ENCODE data around the gene GPD1L. TPM values are rescaled to one million over a fixed set of nuclear protein-coding genes. Genes with fewer than 3 reads are reported as not detected.
A peak's percentile ranks its signal among the peaks of the same experiment; 100 is the strongest.
"Not testable (repeated sequence)": the region's sequence is repeated elsewhere in the genome, so short reads cannot be mapped to it uniquely, and the experiment has no call there.

GPD1L gene
- polyA plus RNA-seq, 3 donors from 2014 or later = 9.0 to 22.4 (median 20.8) TPM

DNA sequence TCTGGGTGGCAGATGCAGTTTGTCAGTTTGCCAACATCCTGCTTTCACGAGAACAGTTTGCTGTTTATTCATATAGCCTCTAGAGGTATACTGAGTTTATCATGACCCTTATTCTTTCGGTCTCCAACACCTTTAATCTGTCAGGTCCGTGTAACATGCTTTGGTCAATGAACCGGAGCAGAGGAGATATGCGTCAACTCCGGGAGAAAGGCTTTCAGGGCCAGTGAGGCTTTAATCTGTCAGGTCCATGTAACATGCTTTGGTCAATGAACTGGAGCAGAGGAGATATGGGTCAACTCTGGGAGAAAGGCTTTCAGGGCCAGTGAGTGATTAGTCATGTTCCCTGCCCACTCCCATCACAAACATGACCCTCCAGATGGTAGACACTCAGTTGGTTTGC is 16.9 kb upstream of the GPD1L start:
- no peaks in the 10 kb centered on the region for H3K9me3 Mint-ChIP-seq
- H3K27ac Mint-ChIP-seq = no peak overlapping the region
- no peaks in the 10 kb centered on the region for H3K36me3 Mint-ChIP-seq
- H3K27me3 Mint-ChIP-seq (ENCODE audit: low read depth in 3 of 3) = peaks cover 0 to 10% (median 2%) of the 10 kb centered on the region in 3 donors
- DNase-seq = no peak
- H3K4me3 Mint-ChIP-seq = no peak overlapping the region
- peaks cover 6 to 15% of the 10 kb centered on the region in 2 donors for H3K4me1 Mint-ChIP-seq

DNA sequence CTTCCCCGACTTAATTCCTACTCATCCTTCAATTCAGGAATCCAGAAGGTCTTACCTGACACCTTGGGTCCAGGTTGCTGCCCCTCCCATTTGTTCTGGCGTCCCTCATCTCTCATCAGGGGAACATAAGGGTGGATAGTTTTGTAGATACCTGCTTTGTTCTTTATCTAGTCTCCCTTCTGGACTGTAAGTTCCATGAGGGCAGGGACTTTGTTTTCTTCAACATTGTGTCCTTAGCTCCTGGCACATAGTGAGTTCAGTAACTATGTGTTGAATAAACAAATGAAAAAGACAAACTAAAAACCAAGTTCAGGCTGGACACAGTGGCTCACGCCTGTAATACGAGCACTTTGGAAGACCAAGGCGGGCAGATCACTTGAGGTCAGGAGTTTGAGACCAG is 13.2 kb upstream of the GPD1L start:
- Mint-ChIP-seq H3K27ac (no peak overlapping the region), H3K27me3 (ENCODE audit: low read depth in 3 of 3) (peaks cover 0 to 10% (median 4%) of the 10 kb centered on the region in 3 donors), H3K4me1 (peaks cover 10 to 20% of the 10 kb centered on the region in 2 donors), H3K4me3 (no peak overlapping the region), H3K9me3 (peaks cover 0 to 3% (median 0%) of the 10 kb centered on the region in 6 donors), H3K36me3 (no peaks in the 10 kb centered on the region)
- DNase-seq = no peak

DNA sequence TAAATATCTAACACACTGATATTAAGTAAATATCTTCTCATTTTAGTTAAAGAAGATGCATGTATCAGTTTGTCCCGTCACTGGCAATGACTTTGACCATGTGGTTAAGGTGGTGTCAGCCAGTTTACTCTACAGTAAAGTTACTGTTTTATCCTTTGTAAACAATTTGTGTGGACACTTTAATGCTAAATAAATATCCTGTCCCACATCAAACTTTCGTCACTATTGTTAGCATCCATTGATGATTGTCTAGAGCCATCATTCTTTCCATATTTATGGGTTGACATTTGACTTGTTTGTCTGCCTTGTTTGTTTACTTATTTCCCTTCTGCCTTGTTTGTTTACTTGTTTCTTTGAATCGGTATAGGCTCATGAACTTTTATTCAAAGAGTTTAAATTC is 11.0 kb upstream of the GPD1L start:
- peaks cover 0 to 3% (median 0%) of the 10 kb centered on the region in 6 donors for H3K9me3 Mint-ChIP-seq
- H3K27ac Mint-ChIP-seq = no peak overlapping the region
- no peaks in the 10 kb centered on the region for H3K36me3 Mint-ChIP-seq
- no peak for DNase-seq
- peaks cover 10 to 20% of the 10 kb centered on the region in 2 donors for H3K4me1 Mint-ChIP-seq
- peaks cover 0 to 8% (median 4%) of the 10 kb centered on the region in 3 donors for H3K27me3 Mint-ChIP-seq (ENCODE audit: low read depth in 3 of 3)
- H3K4me3 Mint-ChIP-seq = no peak overlapping the region

DNA sequence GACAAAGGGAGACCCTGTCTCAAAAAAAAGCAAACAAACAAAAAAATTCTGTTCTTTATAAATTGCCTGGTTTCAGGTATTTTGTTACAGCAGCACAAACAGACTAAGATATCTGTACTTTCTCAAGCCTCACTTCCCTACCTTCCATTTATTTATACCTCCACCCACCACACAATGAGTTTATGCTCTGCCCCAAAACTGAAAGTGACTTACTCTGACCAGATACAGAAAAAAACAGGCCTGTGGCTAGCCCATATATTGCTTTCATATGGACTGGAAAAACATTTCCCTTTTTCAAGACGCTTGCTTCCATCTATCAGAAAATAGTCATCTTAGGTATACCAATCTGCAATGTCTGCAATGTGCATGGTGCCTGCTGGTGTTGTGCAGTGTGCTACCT is 8.7 kb upstream of the GPD1L start:
- Mint-ChIP-seq H3K27me3 (ENCODE audit: low read depth in 3 of 3) (peaks cover 0 to 2% (median 2%) of the 10 kb centered on the region in 3 donors), H3K4me1 (peaks cover 4 to 6% of the 10 kb centered on the region in 2 donors), H3K27ac (no peak overlapping the region), H3K9me3 (peaks cover 8 to 12% (median 10%) of the 10 kb centered on the region in 6 donors), H3K36me3 (peaks cover 0 to 9% (median 6%) of the 10 kb centered on the region in 3 donors), H3K4me3 (no peak overlapping the region)
- no peak for DNase-seq

DNA sequence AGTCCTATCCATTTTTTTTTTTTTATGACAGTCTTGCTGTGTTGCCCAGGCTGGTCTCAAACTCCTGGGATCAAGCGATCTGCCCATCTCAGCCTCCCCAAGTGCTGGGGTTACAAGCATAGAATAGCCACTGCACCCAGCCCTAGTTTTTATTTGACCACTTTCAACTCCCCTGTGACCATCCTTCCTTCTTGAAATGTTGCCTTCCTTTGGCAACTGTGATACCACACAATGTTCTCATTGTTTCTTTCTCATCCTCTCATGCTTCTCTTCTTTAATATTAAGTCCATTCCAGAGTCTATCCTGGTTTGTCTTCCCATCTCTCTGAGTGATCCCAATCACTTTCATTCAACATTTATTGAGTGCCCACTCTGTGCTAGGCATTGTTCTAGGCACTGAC is 7.9 kb upstream of the GPD1L start:
- H3K27ac Mint-ChIP-seq = no peak overlapping the region
- H3K4me3 Mint-ChIP-seq = no peak overlapping the region
- H3K36me3 Mint-ChIP-seq = peaks cover 0 to 9% (median 6%) of the 10 kb centered on the region in 3 donors
- DNase-seq = no peak
- peaks cover 0 to 2% (median 2%) of the 10 kb centered on the region in 3 donors for H3K27me3 Mint-ChIP-seq (ENCODE audit: low read depth in 3 of 3)
- peaks cover 8 to 13% (median 10%) of the 10 kb centered on the region in 6 donors for H3K9me3 Mint-ChIP-seq
- peaks cover 4 to 6% of the 10 kb centered on the region in 2 donors for H3K4me1 Mint-ChIP-seq

DNA sequence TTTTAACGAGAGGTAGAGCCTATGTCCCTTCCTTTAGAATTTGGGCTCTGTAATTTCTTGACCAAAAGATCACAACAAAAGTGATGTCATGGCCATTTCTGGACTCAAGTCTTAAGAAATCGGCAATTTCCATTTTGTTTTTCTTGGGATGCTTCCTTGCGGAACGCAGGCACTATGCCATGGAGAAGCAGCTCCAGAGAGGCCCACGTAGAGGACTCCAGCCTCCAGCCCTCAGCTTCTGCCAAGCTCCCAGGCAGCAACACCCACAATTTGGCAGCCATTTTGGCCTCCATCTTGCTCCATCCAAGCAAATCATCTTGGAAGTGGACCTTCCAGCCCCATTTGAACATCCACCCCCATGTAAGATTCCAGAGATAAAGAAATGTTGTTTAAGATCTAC is 6.0 kb upstream of the GPD1L start:
- Mint-ChIP-seq H3K36me3 (peaks cover 0 to 9% (median 6%) of the 10 kb centered on the region in 3 donors), H3K27ac (no peak overlapping the region), H3K4me3 (no peak overlapping the region), H3K9me3 (peaks cover 10 to 16% (median 12%) of the 10 kb centered on the region in 6 donors), H3K4me1 (peaks cover 4 to 6% of the 10 kb centered on the region in 2 donors), H3K27me3 (ENCODE audit: low read depth in 3 of 3) (peaks cover 0 to 2% (median 2%) of the 10 kb centered on the region in 3 donors)
- DNase-seq = no peak

DNA sequence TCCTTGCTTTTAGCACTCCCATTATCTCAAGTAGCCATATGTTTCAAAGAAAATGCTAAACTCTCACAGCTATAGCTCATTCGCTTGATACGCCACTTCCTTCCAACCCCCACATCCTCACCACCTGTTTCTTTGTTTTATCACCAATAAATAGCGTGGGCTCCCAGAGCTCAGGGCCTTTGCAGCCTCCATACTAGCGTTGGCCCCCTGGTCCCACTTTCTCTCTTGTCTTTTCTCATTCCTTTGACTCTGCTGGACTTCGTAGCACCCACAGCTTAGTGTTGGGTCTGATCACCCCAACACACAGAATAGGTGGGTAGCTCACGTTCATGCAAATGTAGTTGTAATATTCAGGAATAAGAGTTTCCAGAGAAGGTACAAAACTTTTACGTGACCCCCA is 4.1 kb upstream of the GPD1L start:
- Mint-ChIP-seq H3K27ac (no peak overlapping the region), H3K4me1 (peaks cover 12 to 15% of the 10 kb centered on the region in 2 donors), H3K36me3 (peaks cover 0 to 9% (median 6%) of the 10 kb centered on the region in 3 donors), H3K4me3 (no peak overlapping the region), H3K9me3 (peaks cover 10 to 16% (median 12%) of the 10 kb centered on the region in 6 donors), H3K27me3 (ENCODE audit: low read depth in 3 of 3) (peaks cover 0 to 2% (median 2%) of the 10 kb centered on the region in 3 donors)
- no peak for DNase-seq

GRCh38 chr3:32104492-32104891 is 1.9 kb upstream of the GPD1L start:
- peaks cover 0 to 11% (median 7%) of the 10 kb centered on the region in 3 donors for H3K36me3 Mint-ChIP-seq
- H3K27ac Mint-ChIP-seq = no peak overlapping the region
- H3K4me3 Mint-ChIP-seq = no peak overlapping the region
- peaks cover 9 to 16% (median 11%) of the 10 kb centered on the region in 6 donors for H3K9me3 Mint-ChIP-seq
- peaks cover 17 to 29% of the 10 kb centered on the region in 2 donors for H3K4me1 Mint-ChIP-seq
- H3K27me3 Mint-ChIP-seq (ENCODE audit: low read depth in 3 of 3) = peaks cover 0 to 2% (median 2%) of the 10 kb centered on the region in 3 donors
- no peak for DNase-seq

GRCh38 chr3:32105291-32106131 is 909 bp upstream of the GPD1L start:
- Mint-ChIP-seq H3K27me3 (ENCODE audit: low read depth in 3 of 3) (peaks cover 0 to 2% (median 2%) of the 10 kb centered on the region in 3 donors), H3K4me3 (peak overlapping the region; percentile 85 to 98 (median 93)), H3K27ac (peak overlapping the region in 4 of 6 donors; percentile 56 to 73 (median 59)), H3K4me1 (peaks cover 21 to 37% of the 10 kb centered on the region in 2 donors), H3K9me3 (peaks cover 9 to 16% (median 11%) of the 10 kb centered on the region in 6 donors), H3K36me3 (peaks cover 0 to 13% (median 9%) of the 10 kb centered on the region in 3 donors)
- no peak for DNase-seq

- no peak for DNase-seq
- peaks cover 0 to 9% (median 4%) of the 10 kb centered on the region in 3 donors for H3K36me3 Mint-ChIP-seq
- H3K27me3 Mint-ChIP-seq (ENCODE audit: low read depth in 3 of 3) = peaks cover 0 to 2% (median 2%) of the 10 kb centered on the region in 3 donors
- peak overlapping the region; percentile 85 to 98 (median 93) for H3K4me3 Mint-ChIP-seq
- peaks cover 5 to 11% (median 6%) of the 10 kb centered on the region in 6 donors for H3K9me3 Mint-ChIP-seq
- H3K4me1 Mint-ChIP-seq = peaks cover 29 to 50% of the 10 kb centered on the region in 2 donors
- H3K27ac Mint-ChIP-seq = peak overlapping the region; percentile 64 to 93 (median 80)
These were observed 526 bp downstream of the GPD1L start for GRCh38 chr3:32106929-32107362.

- H3K27ac Mint-ChIP-seq; H3K9me3 Mint-ChIP-seq; H3K27me3 Mint-ChIP-seq (ENCODE audit: low read depth in 3 of 3); H3K36me3 Mint-ChIP-seq; DNase-seq: not testable (repeated sequence)
- Mint-ChIP-seq H3K4me3 (peak overlapping the region in 3 of 5 donors; percentile 2 to 63 (median 40)), H3K4me1 (peaks cover 32 to 58% of the 10 kb centered on the region in 2 donors)
These were observed 1.8 kb downstream of the GPD1L start for GRCh38 chr3:32108224-32108623.

- Mint-ChIP-seq H3K4me1 (peaks cover 42 to 68% of the 10 kb centered on the region in 2 donors), H3K27ac (no peak overlapping the region), H3K4me3 (peak overlapping the region in 1 of 5 donors; percentile 38)
These were observed 2.8 kb downstream of the GPD1L start for GRCh38 chr3:32109256-32109655.

DNA sequence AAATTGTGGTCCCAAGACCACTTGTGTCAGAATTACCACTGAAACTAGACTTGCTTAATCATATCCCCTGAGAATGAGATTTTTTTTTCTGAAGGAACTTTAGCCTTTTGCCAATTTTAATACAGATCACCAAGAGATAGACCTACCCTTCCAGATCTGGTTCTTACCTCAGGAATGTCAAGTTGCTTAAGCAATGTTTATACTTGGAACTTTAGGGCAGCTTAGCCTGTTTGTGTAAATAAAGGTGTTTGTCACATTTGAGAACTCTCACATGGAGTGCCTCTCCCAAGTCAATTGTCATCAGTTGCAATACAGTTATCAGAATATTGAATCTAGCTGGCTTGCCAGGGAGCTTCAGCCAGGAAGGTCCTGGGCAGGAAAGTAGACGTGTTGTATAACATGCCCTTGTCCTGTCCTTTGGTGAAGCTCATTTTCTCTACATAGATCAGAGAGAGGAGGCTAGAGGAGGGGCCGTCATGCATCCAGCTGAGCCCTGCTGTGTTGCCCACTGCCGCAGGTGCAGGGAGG is 3.9 kb downstream of the GPD1L start:
- H3K4me3 Mint-ChIP-seq = no peak overlapping the region
- peaks cover 2 to 10% (median 2%) of the 10 kb centered on the region in 3 donors for H3K27me3 Mint-ChIP-seq (ENCODE audit: low read depth in 3 of 3)
- no peak for DNase-seq
- H3K4me1 Mint-ChIP-seq = peaks cover 52 to 79% of the 10 kb centered on the region in 2 donors
- peaks cover 0 to 8% (median 3%) of the 10 kb centered on the region in 6 donors for H3K9me3 Mint-ChIP-seq
- peaks cover 0 to 7% (median 6%) of the 10 kb centered on the region in 3 donors for H3K36me3 Mint-ChIP-seq
- peak overlapping the region in 1 of 6 donors; percentile 26 for H3K27ac Mint-ChIP-seq

More at GRCh38 chr3:32109256-32109655, 2.8 kb downstream of the GPD1L start:
- H3K9me3 Mint-ChIP-seq = peaks cover 0 to 3% (median under 1%) of the 10 kb centered on the region in 6 donors
- DNase-seq = no peak
- H3K36me3 Mint-ChIP-seq = peaks cover 0 to 4% (median 3%) of the 10 kb centered on the region in 3 donors
- H3K27me3 Mint-ChIP-seq (ENCODE audit: low read depth in 3 of 3) = peaks cover 0 to 2% (median under 1%) of the 10 kb centered on the region in 3 donors

Measured in immature natural killer cell (primary cell).